HepG2 (cell line): ENCODE results near the gene MRPL28. TPM values are rescaled to one million over a fixed set of nuclear protein-coding genes. Genes with fewer than 3 reads are reported as not detected.

Experiments used
- CBX2 ChIP-seq, 2 experiments: fragments of 200-600 bp in 1 of 2; sonication (generic); formaldehyde crosslinking in 1 of 2; IDR thresholded peaks; 2 replicates each; pipeline versions ENCODE4 v1.7.0 to v1.8.1; 2018 to 2022; ENCODE audit warnings: low read depth in 2 of 2, low read length in 1 of 2, mild to moderate bottlenecking in 1 of 2, missing genetic modification reagents in 1 of 2
- DNMT3B ChIP-seq: conservative IDR thresholded peaks from 2 replicates; pipeline ENCODE4 v1.6.1; 2016; ENCODE audit warnings: missing biosample characterization, control low read depth
- GATA4 ChIP-seq: sonication (generic); IDR thresholded peaks from 2 replicates; pipeline ENCODE4 v1.6.1; 2016; ENCODE audit warnings: antibody characterized with exemption, low read depth, borderline replicate concordance
- GFI1 ChIP-seq: sonication (generic); formaldehyde crosslinking; IDR thresholded peaks from 2 replicates; pipeline ENCODE4 v1.5.0; 2020; ENCODE audit warnings: missing genetic modification reagents, mild to moderate bottlenecking, borderline replicate concordance
- PHF21A ChIP-seq: sonication (generic); formaldehyde crosslinking; IDR thresholded peaks from 2 replicates; pipeline ENCODE4 v1.5.0; 2020; ENCODE audit warnings: mild to moderate bottlenecking, missing genetic modification reagents
- SCMH1 ChIP-seq: sonication (generic); formaldehyde crosslinking; IDR thresholded peaks from 2 replicates; pipeline ENCODE4 v1.9.0; 2021; ENCODE audit warnings: missing genetic modification reagents, mild to moderate bottlenecking, borderline replicate concordance
- XRCC5 ChIP-seq: fragments of 200-400 bp; formaldehyde crosslinking; optimal IDR thresholded peaks from 2 replicates; pipeline ENCODE3; 2017; ENCODE audit warnings: mild to moderate bottlenecking, low read length
- ZFP36L1 ChIP-seq: sonication (generic); formaldehyde crosslinking; IDR thresholded peaks from 2 replicates; pipeline ENCODE4 v1.8.0; 2022; ENCODE audit warnings: mild to moderate bottlenecking, missing genetic modification reagents, moderate library complexity
- ZNF749 ChIP-seq: sonication (generic); formaldehyde crosslinking; IDR thresholded peaks from 2 replicates; pipeline ENCODE4 v1.8.0; 2022; ENCODE audit warnings: mild to moderate bottlenecking, missing genetic modification reagents, moderate library complexity, borderline replicate concordance
- ZNF777 ChIP-seq: sonication (generic); formaldehyde crosslinking; IDR thresholded peaks from 2 replicates; pipeline ENCODE4 v1.4.0; 2020; ENCODE audit warnings: missing genetic modification reagents
- ZNF879 ChIP-seq: sonication (generic); formaldehyde crosslinking; IDR thresholded peaks from 2 replicates; pipeline ENCODE4 v1.8.1; 2023; ENCODE audit warnings: missing genetic modification reagents
- ZSCAN12 ChIP-seq: sonication (generic); formaldehyde crosslinking; IDR thresholded peaks from 2 replicates; pipeline ENCODE4 v1.9.0; 2021; ENCODE audit warnings: mild to moderate bottlenecking, missing genetic modification reagents
- polyA plus RNA-seq, 8 experiments: library from polyadenylated mRNA; depleted of rRNA in 3 of 8; stranded (reverse) in 7 of 8; unstranded in 1 of 8; fragments of >200 nt; fragmentation: Illumina TruSeq in 4 of 8; extraction: Trizol in 4 of 8; gene quantifications; 2 replicates each; pipeline versions ENCODE4 v1.2.1 to v1.2.3, GENCODE V29; 2011 to 2016; ENCODE audit warnings: low read depth in 4 of 8, missing spikeins in 1 of 8, mixed read lengths in 1 of 8; ENCODE audit not compliant: insufficient read depth in 1 of 8
- total RNA-seq, 5 experiments: library from RNA; depleted of rRNA; stranded (reverse); fragments of >200 nt; fragmentation: Illumina TruSeq; extraction: Trizol; gene quantifications; 2 replicates each; pipeline ENCODE4 v1.2.3, GENCODE V29; 2016; ENCODE audit warnings: low read depth in 1 of 5
- TF ChIP-seq, protein P1 (sequence below): sonication (generic); formaldehyde crosslinking; IDR thresholded peaks from 2 replicates; pipeline ENCODE4 v1.4.0; 2020; ENCODE audit warnings: missing genetic modification reagents, low read depth, mild to moderate bottlenecking, borderline replicate concordance
- TF ChIP-seq, protein P2 (sequence below): sonication (generic); formaldehyde crosslinking; IDR thresholded peaks from 2 replicates; pipeline ENCODE4 v1.4.0; 2020; ENCODE audit warnings: mild to moderate bottlenecking, low read depth, missing genetic modification reagents
- TF ChIP-seq, protein P3 (sequence below): sonication (generic); formaldehyde crosslinking; IDR thresholded peaks from 2 replicates; pipeline ENCODE4 v1.4.0; 2020; ENCODE audit warnings: missing genetic modification reagents
- TF ChIP-seq, protein P4 (sequence below): sonication (generic); formaldehyde crosslinking; IDR thresholded peaks from 2 replicates; pipeline ENCODE4 v1.8.1; 2023; ENCODE audit warnings: missing genetic modification reagents, inconsistent platforms, borderline replicate concordance
- TF ChIP-seq, protein P5 (sequence below): sonication (generic); formaldehyde crosslinking; IDR thresholded peaks from 2 replicates; pipeline ENCODE4 v1.4.0; 2020; ENCODE audit warnings: missing genetic modification reagents, borderline replicate concordance
- TF ChIP-seq, protein P6 (sequence below): sonication (generic); formaldehyde crosslinking; IDR thresholded peaks from 2 replicates; pipeline ENCODE4 v1.5.0; 2020; ENCODE audit warnings: mild to moderate bottlenecking, missing genetic modification reagents

The MRPL28 gene
- total and polyA plus RNA-seq, 2 of the 13 experiments (the other 11 are each of a cell fraction or from before 2014, with no cell fraction given): 114 to 135 TPM

DNA sequence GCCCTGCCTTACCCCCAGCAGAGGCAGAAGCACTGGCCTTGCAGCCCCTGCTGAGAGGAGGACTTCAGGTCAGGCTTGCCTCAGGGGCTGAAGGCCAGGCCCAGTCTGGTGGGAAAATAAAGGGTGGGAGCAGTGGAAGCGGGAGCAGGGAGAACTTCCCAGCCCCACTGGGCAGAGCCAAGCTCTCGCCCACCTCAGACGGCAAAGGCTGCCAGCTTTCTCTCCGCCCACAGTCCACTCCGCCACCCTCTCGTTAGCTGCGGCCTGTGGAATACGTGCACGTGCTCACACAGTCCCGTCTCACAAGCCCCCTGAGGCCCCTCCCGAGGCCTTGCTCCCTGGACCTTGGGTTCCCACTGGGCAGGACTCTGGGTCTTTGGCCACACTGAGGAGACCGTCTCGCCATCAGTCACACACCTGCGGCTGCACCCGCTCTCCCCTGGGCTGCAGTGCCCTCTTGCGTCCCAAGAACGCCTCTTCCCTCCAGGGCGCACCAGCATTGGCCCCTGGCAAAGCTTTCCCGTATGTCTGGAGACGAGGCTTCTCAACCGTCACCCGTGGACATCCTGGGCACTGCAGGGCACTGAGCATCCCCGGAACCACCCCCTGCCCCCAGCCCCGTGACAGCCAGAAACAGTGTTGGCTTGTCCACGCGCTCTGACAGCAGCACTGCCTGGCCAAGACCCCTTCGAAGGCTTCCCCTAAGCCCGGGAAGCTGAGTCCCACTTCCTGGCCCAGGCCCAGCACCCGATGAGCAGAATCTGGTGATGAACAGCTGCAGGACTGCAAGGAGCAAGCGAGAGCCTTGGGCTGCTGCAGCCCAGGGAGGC is 8.3 kb downstream of the MRPL28 start (continued):
- TF ChIP-seq, protein P1, sequence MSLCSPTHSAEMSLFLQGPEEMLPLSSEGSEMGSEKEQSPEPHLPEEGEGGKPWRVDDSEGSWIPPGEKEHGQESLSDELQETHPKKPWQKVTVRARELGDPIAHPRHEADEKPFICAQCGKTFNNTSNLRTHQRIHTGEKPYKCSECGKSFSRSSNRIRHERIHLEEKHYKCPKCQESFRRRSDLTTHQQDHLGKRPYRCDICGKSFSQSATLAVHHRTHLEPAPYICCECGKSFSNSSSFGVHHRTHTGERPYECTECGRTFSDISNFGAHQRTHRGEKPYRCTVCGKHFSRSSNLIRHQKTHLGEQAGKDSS (CRISPR knock-in tag): peak; percentile 74
- TF ChIP-seq SCMH1 (CRISPR knock-in tag) (no peak), DNMT3B (CRISPR knock-in tag) (no peak), ZNF777 (CRISPR knock-in tag) (peak; percentile 95), ZNF749 (CRISPR knock-in tag) (no peak), CBX2 (IDR thresholded peaks at IDR 0.05; ENCODE audit: low read depth, low read length) (no peak), CBX2 (CRISPR knock-in tag; IDR thresholded peaks at IDR 0.05; ENCODE audit: low read depth) (peak; percentile 81; the same call in 1 of the 2 replicates), ZFP36L1 (peak; percentile 32; the same call in 1 of the 2 replicates), ZNF879 (CRISPR knock-in tag) (0 out of 2 replicates have a peak, but pooled peaks have one; percentile 85), ZSCAN12 (no peak), GATA4 (no peak), PHF21A (CRISPR knock-in tag) (peak; percentile 78; the same call in 1 of the 2 replicates), GFI1 (CRISPR knock-in tag) (no peak), XRCC5 (peak; percentile 65)
- TF ChIP-seq, protein P2, sequence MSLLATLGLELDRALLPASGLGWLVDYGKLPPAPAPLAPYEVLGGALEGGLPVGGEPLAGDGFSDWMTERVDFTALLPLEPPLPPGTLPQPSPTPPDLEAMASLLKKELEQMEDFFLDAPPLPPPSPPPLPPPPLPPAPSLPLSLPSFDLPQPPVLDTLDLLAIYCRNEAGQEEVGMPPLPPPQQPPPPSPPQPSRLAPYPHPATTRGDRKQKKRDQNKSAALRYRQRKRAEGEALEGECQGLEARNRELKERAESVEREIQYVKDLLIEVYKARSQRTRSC (CRISPR knock-in tag): peak; percentile 70; the same call in 1 of the 2 replicates
- TF ChIP-seq, protein P3, sequence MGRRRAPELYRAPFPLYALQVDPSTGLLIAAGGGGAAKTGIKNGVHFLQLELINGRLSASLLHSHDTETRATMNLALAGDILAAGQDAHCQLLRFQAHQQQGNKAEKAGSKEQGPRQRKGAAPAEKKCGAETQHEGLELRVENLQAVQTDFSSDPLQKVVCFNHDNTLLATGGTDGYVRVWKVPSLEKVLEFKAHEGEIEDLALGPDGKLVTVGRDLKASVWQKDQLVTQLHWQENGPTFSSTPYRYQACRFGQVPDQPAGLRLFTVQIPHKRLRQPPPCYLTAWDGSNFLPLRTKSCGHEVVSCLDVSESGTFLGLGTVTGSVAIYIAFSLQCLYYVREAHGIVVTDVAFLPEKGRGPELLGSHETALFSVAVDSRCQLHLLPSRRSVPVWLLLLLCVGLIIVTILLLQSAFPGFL (CRISPR knock-in tag): no peak
- TF ChIP-seq, protein P4, sequence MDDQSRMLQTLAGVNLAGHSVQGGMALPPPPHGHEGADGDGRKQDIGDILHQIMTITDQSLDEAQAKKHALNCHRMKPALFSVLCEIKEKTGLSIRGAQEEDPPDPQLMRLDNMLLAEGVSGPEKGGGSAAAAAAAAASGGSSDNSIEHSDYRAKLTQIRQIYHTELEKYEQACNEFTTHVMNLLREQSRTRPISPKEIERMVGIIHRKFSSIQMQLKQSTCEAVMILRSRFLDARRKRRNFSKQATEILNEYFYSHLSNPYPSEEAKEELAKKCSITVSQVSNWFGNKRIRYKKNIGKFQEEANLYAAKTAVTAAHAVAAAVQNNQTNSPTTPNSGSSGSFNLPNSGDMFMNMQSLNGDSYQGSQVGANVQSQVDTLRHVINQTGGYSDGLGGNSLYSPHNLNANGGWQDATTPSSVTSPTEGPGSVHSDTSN (CRISPR knock-in tag): no peak
- TF ChIP-seq, protein P5, sequence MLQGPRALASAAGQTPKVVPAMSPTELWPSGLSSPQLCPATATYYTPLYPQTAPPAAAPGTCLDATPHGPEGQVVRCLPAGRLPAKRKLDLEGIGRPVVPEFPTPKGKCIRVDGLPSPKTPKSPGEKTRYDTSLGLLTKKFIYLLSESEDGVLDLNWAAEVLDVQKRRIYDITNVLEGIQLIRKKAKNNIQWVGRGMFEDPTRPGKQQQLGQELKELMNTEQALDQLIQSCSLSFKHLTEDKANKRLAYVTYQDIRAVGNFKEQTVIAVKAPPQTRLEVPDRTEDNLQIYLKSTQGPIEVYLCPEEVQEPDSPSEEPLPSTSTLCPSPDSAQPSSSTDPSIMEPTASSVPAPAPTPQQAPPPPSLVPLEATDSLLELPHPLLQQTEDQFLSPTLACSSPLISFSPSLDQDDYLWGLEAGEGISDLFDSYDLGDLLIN (CRISPR knock-in tag): no peak
- TF ChIP-seq, protein P6, sequence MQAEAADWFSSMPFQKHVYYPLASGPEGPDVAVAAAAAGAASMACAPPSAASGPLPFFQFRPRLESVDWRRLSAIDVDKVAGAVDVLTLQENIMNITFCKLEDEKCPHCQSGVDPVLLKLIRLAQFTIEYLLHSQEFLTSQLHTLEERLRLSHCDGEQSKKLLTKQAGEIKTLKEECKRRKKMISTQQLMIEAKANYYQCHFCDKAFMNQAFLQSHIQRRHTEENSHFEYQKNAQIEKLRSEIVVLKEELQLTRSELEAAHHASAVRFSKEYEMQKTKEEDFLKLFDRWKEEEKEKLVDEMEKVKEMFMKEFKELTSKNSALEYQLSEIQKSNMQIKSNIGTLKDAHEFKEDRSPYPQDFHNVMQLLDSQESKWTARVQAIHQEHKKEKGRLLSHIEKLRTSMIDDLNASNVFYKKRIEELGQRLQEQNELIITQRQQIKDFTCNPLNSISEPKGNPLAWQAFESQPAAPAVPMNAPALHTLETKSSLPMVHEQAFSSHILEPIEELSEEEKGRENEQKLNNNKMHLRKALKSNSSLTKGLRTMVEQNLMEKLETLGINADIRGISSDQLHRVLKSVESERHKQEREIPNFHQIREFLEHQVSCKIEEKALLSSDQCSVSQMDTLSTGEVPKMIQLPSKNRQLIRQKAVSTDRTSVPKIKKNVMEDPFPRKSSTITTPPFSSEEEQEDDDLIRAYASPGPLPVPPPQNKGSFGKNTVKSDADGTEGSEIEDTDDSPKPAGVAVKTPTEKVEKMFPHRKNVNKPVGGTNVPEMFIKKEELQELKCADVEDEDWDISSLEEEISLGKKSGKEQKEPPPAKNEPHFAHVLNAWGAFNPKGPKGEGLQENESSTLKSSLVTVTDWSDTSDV (CRISPR knock-in tag): no peak
